IgD-negative memory B cell (primary cell): ENCODE data around the gene SSTR3. TPM values are rescaled to one million over a fixed set of nuclear protein-coding genes. Genes with fewer than 3 reads are reported as not detected.

Experiments used
- H3K27ac Mint-ChIP-seq, 3 donors: one replicate each; pipeline ENCODE4 v1.8.0; 2020 to 2022; ENCODE audit warnings: mild to moderate bottlenecking in 3 of 3, mixed read lengths in 3 of 3, moderate library complexity in 1 of 3
- H3K27me3 Mint-ChIP-seq: one replicate; pipeline ENCODE4 v1.8.0; 2021; ENCODE audit warnings: mixed read lengths
- H3K36me3 Mint-ChIP-seq: one replicate; pipeline ENCODE4 v1.8.0; 2020; ENCODE audit warnings: mild to moderate bottlenecking, mixed read lengths
- H3K4me1 Mint-ChIP-seq, 3 donors: one replicate each; pipeline ENCODE4 v1.8.0; 2020 to 2022; ENCODE audit warnings: mixed read lengths in 3 of 3, mild to moderate bottlenecking in 1 of 3
- H3K4me3 Mint-ChIP-seq, 4 donors: one replicate each; pipeline ENCODE4 v1.8.0; 2020 to 2022; ENCODE audit warnings: mild to moderate bottlenecking in 4 of 4, mixed read lengths in 4 of 4, moderate library complexity in 3 of 4
- H3K9me3 Mint-ChIP-seq, 3 donors: one replicate each; pipeline ENCODE4 v1.8.0; 2020 to 2021; ENCODE audit warnings: mixed read lengths in 3 of 3, mild to moderate bottlenecking in 1 of 3
- polyA plus RNA-seq: library from polyadenylated mRNA; unstranded; fragments of 300-500 nt; fragmentation: Illumina TruSeq; gene quantifications from one replicate; pipeline ENCODE4 v1.2.3, GENCODE V29; 2021

Gene SSTR3
- polyA plus RNA-seq, 1 donor from 2014 or later = 0.95 TPM

- Mint-ChIP-seq H3K27ac (peak overlapping the region in 2 of 3 donors; percentile 6 to 62), H3K27me3 (no peaks in the 10 kb centered on the region), H3K4me1 (peaks cover 28 to 30% (median 28%) of the 10 kb centered on the region in 3 donors), H3K36me3 (no peaks in the 10 kb centered on the region), H3K4me3 (peak overlapping the region in 3 of 4 donors; percentile 36 to 72 (median 59)), H3K9me3 (no peaks in the 10 kb centered on the region)
Measured at GRCh38 chr22:37248251-37248650, 36.0 kb upstream of the SSTR3 start.

DNA sequence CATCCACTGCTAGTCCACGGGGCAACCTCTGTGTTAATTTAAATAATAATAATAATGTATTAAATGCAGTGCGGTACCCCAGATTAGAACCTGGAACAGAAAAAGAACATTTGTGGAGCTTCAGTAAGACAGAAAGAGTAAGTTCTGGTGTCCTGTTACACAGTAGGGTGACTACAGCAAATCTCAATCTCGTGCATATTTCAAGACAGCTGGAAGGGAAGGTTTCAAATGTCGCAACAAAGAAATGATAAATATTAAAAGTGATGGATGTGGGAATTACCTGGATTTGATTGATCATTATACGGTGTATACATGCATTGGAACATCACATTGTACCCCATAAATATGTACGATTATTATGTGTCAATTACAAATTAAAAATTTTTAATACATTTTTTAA lies 33.5 kb upstream of the SSTR3 start:
- Mint-ChIP-seq H3K9me3 (no peaks in the 10 kb centered on the region), H3K36me3 (peaks cover 5% of the 10 kb centered on the region), H3K27ac (peak overlapping the region; percentile 90 to 96 (median 92)), H3K4me3 (peak overlapping the region; percentile 90 to 94 (median 93)), H3K4me1 (peaks cover 28 to 47% (median 41%) of the 10 kb centered on the region in 3 donors), H3K27me3 (no peaks in the 10 kb centered on the region)

DNA sequence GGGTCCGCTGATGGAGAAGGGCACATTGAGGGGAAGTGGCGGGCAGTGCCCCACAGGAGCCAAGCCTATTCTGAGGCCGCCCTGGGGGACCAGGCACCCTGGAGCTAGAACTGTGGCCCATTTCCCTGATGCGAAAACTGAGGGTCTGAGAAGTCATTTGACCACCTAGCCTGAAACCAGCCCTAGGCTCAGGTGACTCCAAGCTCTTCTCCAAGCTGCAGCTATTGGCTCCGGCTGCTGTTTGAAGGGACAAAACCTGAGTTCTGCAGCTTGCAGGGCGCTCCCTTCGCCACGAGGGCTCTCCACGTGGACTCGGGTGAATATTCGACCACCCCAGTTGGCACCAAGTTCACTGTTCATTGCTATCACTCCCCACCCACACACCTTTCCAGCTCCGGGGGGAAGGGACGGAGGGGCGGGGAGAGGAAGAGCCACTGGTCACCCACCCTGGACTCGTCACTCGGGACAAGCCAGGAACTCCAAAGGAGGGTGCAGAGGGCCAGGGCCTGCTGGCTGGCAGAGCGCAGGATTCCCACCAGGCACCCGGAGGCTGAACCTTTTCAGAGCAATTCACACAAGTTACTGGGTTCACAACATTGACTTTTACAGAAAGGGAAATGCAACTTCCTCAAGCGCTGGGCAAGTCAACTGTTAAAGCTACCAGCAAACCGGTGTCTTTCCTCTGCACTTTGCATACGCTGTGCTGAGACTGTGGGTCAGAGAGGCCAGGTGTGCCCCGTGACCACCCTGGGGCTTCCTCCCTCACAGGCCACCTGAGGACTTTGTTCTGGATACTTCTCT lies 32.8 kb upstream of the SSTR3 start:
- H3K27ac Mint-ChIP-seq = peak overlapping the region; percentile 90 to 96 (median 92)
- H3K27me3 Mint-ChIP-seq = no peaks in the 10 kb centered on the region
- peak overlapping the region; percentile 90 to 94 (median 93) for H3K4me3 Mint-ChIP-seq
- peaks cover 9% of the 10 kb centered on the region for H3K36me3 Mint-ChIP-seq
- no peaks in the 10 kb centered on the region for H3K9me3 Mint-ChIP-seq
- peaks cover 34 to 49% (median 45%) of the 10 kb centered on the region in 3 donors for H3K4me1 Mint-ChIP-seq

DNA sequence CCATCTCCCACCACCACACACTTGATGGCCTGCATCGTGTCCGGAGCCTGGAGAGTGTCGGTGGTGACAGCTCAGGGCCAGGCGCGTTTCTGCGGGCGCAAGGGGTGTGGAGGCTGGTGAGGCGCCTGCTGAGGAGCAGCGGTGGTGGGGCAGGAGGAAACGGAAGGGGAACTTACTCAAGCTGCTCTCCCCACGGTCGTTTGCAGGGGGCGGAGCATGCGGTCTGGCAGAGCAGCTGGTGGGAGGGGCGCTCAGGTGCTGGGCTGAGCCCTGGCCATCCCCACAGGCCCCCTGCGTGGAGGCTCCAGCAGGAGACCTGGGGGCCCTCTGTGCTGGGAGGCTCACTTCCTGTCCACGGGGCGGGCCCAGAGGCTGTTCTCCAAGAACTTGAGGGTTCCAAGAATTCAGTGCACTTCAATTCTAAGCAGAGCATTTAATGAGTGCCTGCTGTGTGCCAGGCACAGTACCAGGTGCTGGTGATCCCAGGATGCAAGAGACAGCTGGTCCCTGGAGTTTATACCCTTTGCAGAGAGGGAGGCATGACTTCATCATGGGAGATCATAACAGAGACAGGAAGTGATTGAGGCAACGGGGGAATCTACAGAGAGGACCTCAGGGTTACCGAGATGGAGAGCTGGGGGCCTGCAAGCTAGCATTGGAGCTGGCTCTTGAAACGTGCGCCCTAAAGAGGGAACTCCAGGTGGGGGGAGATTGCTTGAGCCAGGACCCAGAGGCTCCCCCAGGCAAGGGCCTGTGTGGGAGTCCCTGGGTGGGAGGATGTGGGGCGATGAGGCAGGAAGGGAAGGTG lies 32.0 kb upstream of the SSTR3 start, which contains the start of gene RAC2:
Gene RAC2, minus strand, starts transcription at position 156 of the 808 bp plus-strand sequence. Its CDS starts 121 bp downstream, at position 35.
- no peaks in the 10 kb centered on the region for H3K27me3 Mint-ChIP-seq
- no peaks in the 10 kb centered on the region for H3K9me3 Mint-ChIP-seq
- peaks cover 9% of the 10 kb centered on the region for H3K36me3 Mint-ChIP-seq
- peak within 1 kb of the TSS; percentile 90 to 94 (median 93) for H3K4me3 Mint-ChIP-seq
- H3K27ac Mint-ChIP-seq = peak within 1 kb of the TSS; percentile 90 to 96 (median 92)
- H3K4me1 Mint-ChIP-seq = peaks cover 31 to 52% (median 49%) of the 10 kb centered on the region in 3 donors

- Mint-ChIP-seq H3K4me3 (peak overlapping the region; percentile 90 to 94 (median 93)), H3K27ac (peak overlapping the region; percentile 90 to 96 (median 92)), H3K36me3 (peaks cover 9% of the 10 kb centered on the region), H3K9me3 (no peaks in the 10 kb centered on the region), H3K27me3 (no peaks in the 10 kb centered on the region), H3K4me1 (peaks cover 31 to 56% (median 53%) of the 10 kb centered on the region in 3 donors)
Measured at GRCh38 chr22:37243402-37244113, 31.3 kb upstream of the SSTR3 start.

- H3K4me3 Mint-ChIP-seq = peak overlapping the region; percentile 90 to 94 (median 93)
- peaks cover 34 to 57% (median 54%) of the 10 kb centered on the region in 3 donors for H3K4me1 Mint-ChIP-seq
- no peaks in the 10 kb centered on the region for H3K9me3 Mint-ChIP-seq
- H3K36me3 Mint-ChIP-seq = peaks cover 10% of the 10 kb centered on the region
- H3K27ac Mint-ChIP-seq = peak overlapping the region; percentile 90 to 96 (median 93)
- no peaks in the 10 kb centered on the region for H3K27me3 Mint-ChIP-seq
Measured at GRCh38 chr22:37242395-37242918, 30.2 kb upstream of the SSTR3 start.

- H3K27me3 Mint-ChIP-seq = no peaks in the 10 kb centered on the region
- H3K36me3 Mint-ChIP-seq = peaks cover 10% of the 10 kb centered on the region
- peaks cover 35 to 60% (median 58%) of the 10 kb centered on the region in 3 donors for H3K4me1 Mint-ChIP-seq
- peak overlapping the region; percentile 90 to 94 (median 93) for H3K4me3 Mint-ChIP-seq
- peak overlapping the region; percentile 90 to 96 (median 93) for H3K27ac Mint-ChIP-seq
- no peaks in the 10 kb centered on the region for H3K9me3 Mint-ChIP-seq
Measured at GRCh38 chr22:37241351-37242142, 29.3 kb upstream of the SSTR3 start.

DNA sequence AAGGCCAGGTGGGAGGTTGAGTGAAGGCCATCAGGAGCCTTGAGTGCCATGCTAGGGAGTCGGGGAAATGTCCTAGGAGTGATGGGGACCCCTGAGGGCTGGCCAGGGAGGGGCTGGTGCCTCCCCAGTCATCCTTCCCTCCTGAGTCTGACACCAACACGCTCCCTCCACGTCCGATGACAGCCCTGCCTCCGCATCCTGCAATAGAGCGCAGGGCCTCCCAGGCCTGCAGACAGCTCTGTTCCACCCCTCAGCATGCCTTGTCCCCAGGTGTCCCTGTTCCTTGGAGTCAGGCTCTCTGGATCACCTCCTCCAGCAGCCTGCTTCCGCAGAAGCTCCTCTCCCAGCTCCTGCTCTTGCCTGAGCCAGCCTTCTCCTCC lies 28.7 kb upstream of the SSTR3 start:
- no peaks in the 10 kb centered on the region for H3K27me3 Mint-ChIP-seq
- peak overlapping the region; percentile 90 to 94 (median 93) for H3K4me3 Mint-ChIP-seq
- no peaks in the 10 kb centered on the region for H3K9me3 Mint-ChIP-seq
- peak overlapping the region; percentile 90 to 96 (median 93) for H3K27ac Mint-ChIP-seq
- peaks cover 38 to 63% (median 63%) of the 10 kb centered on the region in 3 donors for H3K4me1 Mint-ChIP-seq
- peaks cover 10% of the 10 kb centered on the region for H3K36me3 Mint-ChIP-seq

GRCh38 chr22:37240240-37240940 lies 28.1 kb upstream of the SSTR3 start:
- Mint-ChIP-seq H3K27ac (peak overlapping the region; percentile 90 to 93 (median 90)), H3K4me1 (peaks cover 34 to 67% (median 64%) of the 10 kb centered on the region in 3 donors), H3K9me3 (no peaks in the 10 kb centered on the region), H3K4me3 (peak overlapping the region; percentile 90 to 94 (median 93)), H3K36me3 (peaks cover 10% of the 10 kb centered on the region), H3K27me3 (no peaks in the 10 kb centered on the region)

- Mint-ChIP-seq H3K36me3 (peaks cover 12% of the 10 kb centered on the region), H3K27ac (peak overlapping the region; percentile 88 to 93 (median 90)), H3K4me1 (peaks cover 34 to 69% (median 66%) of the 10 kb centered on the region in 3 donors), H3K9me3 (no peaks in the 10 kb centered on the region), H3K4me3 (peak overlapping the region; percentile 34 to 94 (median 91)), H3K27me3 (no peaks in the 10 kb centered on the region)
Measured at GRCh38 chr22:37239336-37240239, 27.3 kb upstream of the SSTR3 start.

- H3K27me3 Mint-ChIP-seq = no peaks in the 10 kb centered on the region
- peak overlapping the region; percentile 10 to 88 (median 50) for H3K4me3 Mint-ChIP-seq
- peaks cover 12% of the 10 kb centered on the region for H3K36me3 Mint-ChIP-seq
- no peaks in the 10 kb centered on the region for H3K9me3 Mint-ChIP-seq
- peak overlapping the region; percentile 53 to 94 (median 62) for H3K27ac Mint-ChIP-seq
- H3K4me1 Mint-ChIP-seq = peaks cover 32 to 84% (median 75%) of the 10 kb centered on the region in 3 donors
Measured at GRCh38 chr22:37237371-37238268, 25.3 kb upstream of the SSTR3 start.
